GM12873 (cell line): ENCODE results near the gene ICAM3.

ENCODE experiments used
- TF ChIP-seq, protein P1 (sequence below): IDR thresholded peaks from 2 replicates; pipeline ENCODE4 v1.5.1; 2012; ENCODE audit warnings: low read depth, mild to moderate bottlenecking, moderate library complexity, low read length, control low read depth; ENCODE audit not compliant: insufficient read depth; ENCODE audit errors: missing control alignments

The ICAM3 gene

DNA sequence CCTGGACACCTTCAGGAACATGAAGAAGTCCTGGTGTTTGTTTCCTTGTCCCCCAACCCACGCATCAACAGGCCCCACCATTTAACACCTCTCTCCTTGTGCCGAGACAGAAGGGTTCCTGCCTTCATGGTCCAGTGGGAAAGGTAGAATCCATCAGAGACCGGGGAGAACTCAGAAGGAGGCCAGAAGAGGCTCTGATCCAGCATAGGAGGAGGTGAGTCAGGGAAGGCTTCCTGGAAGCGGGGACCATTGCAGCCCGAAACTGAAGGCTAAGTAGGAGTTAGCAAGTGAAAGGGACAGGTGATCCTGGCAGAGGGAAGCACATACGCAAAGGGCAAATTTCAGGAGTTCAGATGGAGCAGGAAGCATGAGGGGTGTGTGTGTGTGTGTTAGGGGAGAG is 484 bp downstream of the ICAM3 start:
- TF ChIP-seq, protein P1, sequence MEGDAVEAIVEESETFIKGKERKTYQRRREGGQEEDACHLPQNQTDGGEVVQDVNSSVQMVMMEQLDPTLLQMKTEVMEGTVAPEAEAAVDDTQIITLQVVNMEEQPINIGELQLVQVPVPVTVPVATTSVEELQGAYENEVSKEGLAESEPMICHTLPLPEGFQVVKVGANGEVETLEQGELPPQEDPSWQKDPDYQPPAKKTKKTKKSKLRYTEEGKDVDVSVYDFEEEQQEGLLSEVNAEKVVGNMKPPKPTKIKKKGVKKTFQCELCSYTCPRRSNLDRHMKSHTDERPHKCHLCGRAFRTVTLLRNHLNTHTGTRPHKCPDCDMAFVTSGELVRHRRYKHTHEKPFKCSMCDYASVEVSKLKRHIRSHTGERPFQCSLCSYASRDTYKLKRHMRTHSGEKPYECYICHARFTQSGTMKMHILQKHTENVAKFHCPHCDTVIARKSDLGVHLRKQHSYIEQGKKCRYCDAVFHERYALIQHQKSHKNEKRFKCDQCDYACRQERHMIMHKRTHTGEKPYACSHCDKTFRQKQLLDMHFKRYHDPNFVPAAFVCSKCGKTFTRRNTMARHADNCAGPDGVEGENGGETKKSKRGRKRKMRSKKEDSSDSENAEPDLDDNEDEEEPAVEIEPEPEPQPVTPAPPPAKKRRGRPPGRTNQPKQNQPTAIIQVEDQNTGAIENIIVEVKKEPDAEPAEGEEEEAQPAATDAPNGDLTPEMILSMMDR: no peak

DNA sequence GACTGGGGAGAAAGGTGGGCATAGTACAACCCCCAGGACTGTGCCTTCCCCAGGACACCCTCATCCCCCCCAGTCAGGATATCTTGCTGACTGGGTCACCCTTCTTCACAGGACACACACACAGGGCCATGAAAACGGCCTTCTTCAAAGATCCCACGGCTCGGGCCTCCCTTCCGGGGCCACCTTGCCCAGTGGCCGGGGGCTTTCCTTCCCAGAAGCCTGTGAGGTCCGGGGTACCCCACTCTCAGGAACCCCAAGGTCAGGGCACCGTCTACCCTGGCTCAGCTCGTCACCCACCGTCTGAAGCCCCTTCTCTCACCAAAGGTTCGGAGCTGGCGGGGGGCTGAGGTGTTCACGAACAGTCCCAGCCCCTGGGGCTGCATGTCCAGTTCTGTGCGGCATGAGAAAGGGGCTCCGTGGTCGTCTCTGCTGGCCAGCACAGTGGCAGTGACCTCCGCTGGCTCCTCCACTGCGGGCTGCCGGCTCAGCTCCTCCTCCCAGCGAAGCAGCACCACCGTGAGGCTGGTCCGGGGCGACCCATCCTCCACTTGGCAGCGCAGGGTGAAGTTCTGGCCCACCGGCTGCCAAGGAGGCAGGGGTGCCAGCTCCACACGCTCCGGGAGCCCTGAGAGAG is 4.0 kb downstream of the ICAM3 start:
- TF ChIP-seq, protein P1: no peak

DNA sequence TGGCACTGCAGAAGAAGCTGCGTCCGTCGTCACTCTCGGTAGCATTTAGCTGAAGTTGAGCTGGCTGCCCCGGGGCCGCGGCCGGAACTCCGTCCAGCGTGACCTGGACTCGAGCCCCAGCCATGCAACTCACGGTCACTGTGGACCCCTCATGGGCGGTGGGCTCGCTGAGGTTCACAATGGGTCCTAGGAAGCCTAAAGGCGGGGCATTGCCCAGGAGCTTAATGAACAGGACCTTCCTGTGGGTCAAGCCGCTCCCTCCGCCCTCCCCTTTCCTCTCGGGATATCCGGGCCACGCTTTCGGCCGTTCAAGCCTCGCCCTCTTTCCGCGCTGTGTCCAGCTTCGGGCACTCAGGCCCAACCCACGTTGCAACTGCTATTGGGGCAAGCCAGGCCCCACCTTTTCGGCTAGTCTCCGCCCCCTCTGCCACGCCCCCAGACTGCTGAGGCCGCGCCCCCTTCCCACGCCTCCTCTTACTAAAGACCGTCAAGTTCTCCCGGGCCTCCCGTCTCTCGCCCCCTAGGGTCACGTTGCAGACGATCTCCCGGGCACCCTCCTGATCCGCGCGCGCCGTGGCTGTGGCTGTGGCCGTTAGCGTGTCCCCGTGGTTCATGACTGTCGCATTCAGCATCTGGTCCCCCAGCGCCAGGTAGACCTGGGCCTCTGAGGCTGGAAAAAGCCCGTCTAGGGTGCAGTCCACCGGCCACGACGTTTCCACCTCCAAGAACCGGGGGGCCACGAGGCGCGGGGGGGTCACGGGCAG is 4.7 kb downstream of the ICAM3 start:
- TF ChIP-seq, protein P1: no peak

DNA sequence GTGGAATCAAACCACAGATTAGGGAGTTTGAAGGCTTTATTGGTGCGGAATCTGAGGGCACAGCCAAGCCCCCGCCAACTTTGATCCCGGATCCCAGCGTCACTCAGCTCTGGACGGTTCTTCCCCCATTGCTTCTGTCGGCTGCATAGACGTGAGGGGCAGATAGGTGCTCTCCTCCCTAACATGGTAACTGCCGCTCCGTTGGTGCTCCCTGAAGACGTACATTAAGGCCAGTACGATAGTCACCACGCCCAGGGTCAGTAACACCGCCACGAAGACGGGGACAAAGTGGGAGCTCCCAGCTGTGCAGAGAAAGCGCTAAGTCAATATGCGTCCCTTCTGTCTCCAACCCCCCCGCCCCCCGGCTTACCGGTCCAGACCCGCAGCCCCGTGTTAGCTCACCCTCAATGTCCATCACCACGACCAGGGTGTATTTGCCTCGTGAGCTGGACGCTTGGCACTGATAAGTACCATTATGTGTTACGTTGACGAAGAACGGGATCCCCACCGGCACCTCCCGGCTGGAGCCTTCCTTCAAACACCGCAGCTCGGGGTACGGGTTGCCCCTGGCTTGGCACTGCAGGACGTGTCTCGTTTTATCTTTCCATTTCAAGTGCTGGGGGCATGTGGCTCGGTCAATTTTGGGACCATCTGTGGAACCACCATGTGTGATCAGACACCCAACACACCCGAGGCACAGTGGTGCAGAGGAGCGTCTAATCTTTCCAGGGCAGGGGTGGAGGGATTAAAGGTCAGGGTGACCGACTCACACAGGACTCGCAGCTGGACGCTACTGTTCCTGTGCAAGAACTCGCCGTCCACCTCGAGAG is 5.5 kb downstream of the ICAM3 start:
- TF ChIP-seq, protein P1: no peak

DNA sequence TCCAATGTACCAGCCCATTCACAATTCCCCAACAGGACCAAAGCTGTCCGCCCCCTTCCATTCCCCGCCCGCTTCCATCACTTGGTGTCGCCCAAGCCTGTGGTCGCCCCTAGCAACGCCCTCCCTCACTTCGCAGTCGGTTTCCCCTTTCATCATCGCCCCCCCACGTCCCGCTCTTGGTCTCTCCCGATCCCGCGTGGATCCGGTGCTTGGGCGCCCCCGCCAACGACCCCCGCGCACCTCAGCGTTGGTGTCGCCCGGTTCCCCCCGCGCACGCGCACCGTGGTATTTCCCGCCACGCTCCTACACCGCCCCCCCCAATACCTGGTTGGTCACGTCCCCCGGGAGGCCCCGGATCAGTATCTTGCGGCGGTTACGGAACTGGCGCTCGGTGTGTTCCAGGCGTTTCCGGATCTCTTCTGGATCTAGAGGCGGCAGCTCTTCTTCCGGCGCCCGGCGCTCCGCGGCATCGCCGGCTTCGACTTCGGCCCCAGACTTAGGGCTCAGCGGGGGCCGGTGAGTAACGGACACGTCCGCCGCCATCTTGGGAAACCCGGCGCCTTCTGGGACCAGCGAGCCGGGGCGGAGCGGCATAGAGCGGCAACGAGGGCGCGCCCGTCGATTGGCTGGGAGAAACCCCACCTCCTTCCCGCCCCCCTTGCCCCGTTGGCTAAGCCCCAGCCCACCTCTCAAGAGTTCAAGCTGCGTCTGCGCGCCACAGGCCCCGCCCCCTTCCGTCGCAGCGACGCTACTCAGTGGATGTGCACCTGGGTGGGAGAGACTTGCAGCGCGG is 6.3 kb downstream of the ICAM3 start, which contains the start of gene RAVER1:
RAVER1 (minus strand) TSS at position 565 of the 793 bp plus-strand sequence; CDS start at position 543, 22 bp downstream.
- TF ChIP-seq, protein P1: no peak

DNA sequence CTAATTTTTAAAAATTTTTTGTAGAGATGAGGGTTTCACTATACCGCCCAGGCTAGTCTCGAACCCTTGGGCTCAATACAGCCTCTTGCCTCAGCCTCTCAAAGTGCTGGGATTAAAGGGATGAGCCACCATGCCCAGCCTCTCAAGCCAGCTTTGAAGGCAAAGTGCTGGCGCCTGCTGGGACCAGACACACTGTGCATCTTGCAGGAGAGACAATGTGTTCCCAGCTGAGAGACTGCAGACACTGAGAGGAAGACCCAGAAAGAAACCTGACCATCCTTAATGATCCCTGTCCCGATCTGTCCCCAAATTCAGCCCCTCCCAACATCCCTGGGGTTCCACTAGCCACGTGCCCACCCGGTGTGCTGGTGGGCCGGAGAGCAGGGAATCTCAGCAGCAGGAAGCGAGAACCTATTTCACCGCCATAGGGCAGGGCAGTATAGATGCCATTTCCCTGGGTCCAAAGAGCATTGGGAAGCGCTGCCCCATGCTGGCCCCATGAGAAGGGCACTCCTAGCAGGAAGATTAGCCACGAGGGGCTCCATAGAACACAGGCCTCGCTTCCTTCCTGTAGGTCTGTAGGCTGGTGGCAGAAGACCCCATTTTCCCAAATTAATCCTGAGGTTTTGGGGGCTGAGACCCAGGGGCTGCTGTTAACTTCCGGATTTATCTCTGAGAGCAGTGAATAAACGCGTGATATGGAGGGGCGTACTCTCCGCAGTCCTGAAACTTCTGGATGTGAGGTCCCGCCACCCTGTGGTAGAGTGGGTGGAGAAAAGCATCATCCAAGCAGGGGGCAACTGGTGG is 7.1 kb downstream of the ICAM3 start:
- TF ChIP-seq, protein P1: no peak
